DMS 273 (cell line): ENCODE measurements around the gene DYNLT4.
"Not testable (repeated sequence)": the region's sequence is repeated elsewhere in the genome, so short reads cannot be mapped to it uniquely, and the experiment has no call there.

Source experiments
- DNase-seq: peaks from one replicate; lab custom pipeline; 2025; ENCODE audit not compliant: unreplicated experiment; lab: John Stamatoyannopoulos, UW

DYNLT4 gene

DNA sequence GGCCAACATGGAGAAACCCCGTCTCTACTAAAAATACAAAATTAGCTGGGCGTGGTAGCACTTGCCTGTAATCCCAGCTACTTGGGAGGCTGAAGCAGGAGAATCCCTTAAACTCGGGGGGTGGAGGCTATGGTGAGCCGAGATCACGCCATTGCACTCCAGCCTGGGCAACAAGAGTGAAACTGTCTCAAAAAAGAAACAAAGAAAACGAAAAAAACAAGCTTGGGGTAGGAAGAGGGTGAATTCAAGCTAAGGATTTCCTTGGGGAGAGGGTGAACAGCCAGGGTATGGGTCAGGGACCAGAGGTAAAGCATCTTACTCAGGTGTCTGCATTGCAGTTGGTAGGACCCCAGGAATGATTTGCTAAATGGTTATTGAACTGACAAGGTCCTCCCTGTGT is 40.7 kb downstream of the DYNLT4 start:
- DNase-seq = not testable (repeated sequence)

GRCh38 chr1:44760876-44761275 is 46.3 kb downstream of the DYNLT4 start:
- no peak for DNase-seq

- DNase-seq = no peak
These were observed 48.1 kb downstream of the DYNLT4 start for GRCh38 chr1:44759077-44759476.

GRCh38 chr1:44757420-44757819 is 49.7 kb downstream of the DYNLT4 start:
- no peak for DNase-seq
